A549 (cell line): ENCODE data around the gene GRIK4.

ENCODE experiments used
- BHLHE40 ChIP-seq: IDR thresholded peaks from 2 replicates; pipeline ENCODE4 v1.6.1; 2012; ENCODE audit warnings: low read depth, low read length, inconsistent platforms
- EP300 ChIP-seq, 2 experiments: fragments of >200 bp; sonication (Bioruptor Twin); formaldehyde crosslinking; IDR thresholded peaks; 2 replicates in 1 of 2; 3 replicates in 1 of 2; pipeline ENCODE4 v1.6.1; 2016 to 2017
- HOXA7 ChIP-seq: fragments of 250-450 bp; sonication (Bioruptor Pico); IDR thresholded peaks from 2 replicates; pipeline ENCODE4 v1.5.0; 2020; ENCODE audit warnings: mild to moderate bottlenecking, moderate library complexity
- JUNB ChIP-seq: fragments of >200 bp; sonication (Bioruptor Twin); formaldehyde crosslinking; IDR thresholded peaks from 2 replicates; pipeline ENCODE4 v1.6.1; 2016
- MAFK ChIP-seq: fragments of 450-650 bp; IDR thresholded peaks from 2 replicates; pipeline ENCODE4 v1.6.1; 2014; ENCODE audit not compliant: partially characterized antibody
- POLR2A ChIP-seq: IDR thresholded peaks from 2 replicates; pipeline ENCODE4 v1.6.1; 2012; ENCODE audit warnings: mild to moderate bottlenecking, low read length
- RFX5 ChIP-seq: fragments of 450-650 bp; IDR thresholded peaks from 2 replicates; pipeline ENCODE4 v1.7.1; 2014; ENCODE audit warnings: antibody characterized with exemption, mild to moderate bottlenecking, moderate library complexity
- TF ChIP-seq, protein P1 (sequence below): fragments of 200-600 bp; sonication (generic); IDR thresholded peaks from 2 replicates; pipeline ENCODE4 v1.6.1; 2016; ENCODE audit warnings: antibody characterized with exemption, mild to moderate bottlenecking, moderate library complexity
- TF ChIP-seq, protein P2 (sequence below): fragments of >200 bp; sonication (Bioruptor Twin); formaldehyde crosslinking; IDR thresholded peaks from 3 replicates; pipeline ENCODE4 v1.5.1; 2016
- TF ChIP-seq, protein P3 (sequence below): IDR thresholded peaks from 2 replicates; pipeline ENCODE4 v1.6.1; 2012

DNA sequence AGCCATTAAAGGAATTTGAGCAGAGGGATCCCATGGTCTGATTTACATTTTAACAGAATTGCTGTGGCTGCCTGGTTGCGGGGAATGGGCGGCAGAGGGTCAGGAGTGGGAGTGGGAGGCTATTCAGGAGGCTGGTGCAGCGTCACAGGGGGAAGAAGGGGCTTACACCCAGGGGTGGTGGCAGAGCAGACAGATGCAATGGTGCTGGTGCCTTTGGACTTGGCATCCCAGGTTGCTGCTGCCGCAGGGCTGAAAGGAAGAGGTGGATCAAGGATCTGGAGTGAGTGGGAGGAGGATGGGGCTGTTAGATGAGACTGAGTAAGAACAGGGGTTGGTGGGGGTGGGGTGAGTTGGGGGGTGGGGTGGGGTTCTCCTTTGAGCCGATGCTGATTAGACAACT lies 38.5 kb downstream of the GRIK4 start:
- TF ChIP-seq, protein P1, sequence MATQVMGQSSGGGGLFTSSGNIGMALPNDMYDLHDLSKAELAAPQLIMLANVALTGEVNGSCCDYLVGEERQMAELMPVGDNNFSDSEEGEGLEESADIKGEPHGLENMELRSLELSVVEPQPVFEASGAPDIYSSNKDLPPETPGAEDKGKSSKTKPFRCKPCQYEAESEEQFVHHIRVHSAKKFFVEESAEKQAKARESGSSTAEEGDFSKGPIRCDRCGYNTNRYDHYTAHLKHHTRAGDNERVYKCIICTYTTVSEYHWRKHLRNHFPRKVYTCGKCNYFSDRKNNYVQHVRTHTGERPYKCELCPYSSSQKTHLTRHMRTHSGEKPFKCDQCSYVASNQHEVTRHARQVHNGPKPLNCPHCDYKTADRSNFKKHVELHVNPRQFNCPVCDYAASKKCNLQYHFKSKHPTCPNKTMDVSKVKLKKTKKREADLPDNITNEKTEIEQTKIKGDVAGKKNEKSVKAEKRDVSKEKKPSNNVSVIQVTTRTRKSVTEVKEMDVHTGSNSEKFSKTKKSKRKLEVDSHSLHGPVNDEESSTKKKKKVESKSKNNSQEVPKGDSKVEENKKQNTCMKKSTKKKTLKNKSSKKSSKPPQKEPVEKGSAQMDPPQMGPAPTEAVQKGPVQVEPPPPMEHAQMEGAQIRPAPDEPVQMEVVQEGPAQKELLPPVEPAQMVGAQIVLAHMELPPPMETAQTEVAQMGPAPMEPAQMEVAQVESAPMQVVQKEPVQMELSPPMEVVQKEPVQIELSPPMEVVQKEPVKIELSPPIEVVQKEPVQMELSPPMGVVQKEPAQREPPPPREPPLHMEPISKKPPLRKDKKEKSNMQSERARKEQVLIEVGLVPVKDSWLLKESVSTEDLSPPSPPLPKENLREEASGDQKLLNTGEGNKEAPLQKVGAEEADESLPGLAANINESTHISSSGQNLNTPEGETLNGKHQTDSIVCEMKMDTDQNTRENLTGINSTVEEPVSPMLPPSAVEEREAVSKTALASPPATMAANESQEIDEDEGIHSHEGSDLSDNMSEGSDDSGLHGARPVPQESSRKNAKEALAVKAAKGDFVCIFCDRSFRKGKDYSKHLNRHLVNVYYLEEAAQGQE = no peak
- no peak for TF ChIP-seq BHLHE40
- no peak for TF ChIP-seq RFX5
- TF ChIP-seq, protein P2, sequence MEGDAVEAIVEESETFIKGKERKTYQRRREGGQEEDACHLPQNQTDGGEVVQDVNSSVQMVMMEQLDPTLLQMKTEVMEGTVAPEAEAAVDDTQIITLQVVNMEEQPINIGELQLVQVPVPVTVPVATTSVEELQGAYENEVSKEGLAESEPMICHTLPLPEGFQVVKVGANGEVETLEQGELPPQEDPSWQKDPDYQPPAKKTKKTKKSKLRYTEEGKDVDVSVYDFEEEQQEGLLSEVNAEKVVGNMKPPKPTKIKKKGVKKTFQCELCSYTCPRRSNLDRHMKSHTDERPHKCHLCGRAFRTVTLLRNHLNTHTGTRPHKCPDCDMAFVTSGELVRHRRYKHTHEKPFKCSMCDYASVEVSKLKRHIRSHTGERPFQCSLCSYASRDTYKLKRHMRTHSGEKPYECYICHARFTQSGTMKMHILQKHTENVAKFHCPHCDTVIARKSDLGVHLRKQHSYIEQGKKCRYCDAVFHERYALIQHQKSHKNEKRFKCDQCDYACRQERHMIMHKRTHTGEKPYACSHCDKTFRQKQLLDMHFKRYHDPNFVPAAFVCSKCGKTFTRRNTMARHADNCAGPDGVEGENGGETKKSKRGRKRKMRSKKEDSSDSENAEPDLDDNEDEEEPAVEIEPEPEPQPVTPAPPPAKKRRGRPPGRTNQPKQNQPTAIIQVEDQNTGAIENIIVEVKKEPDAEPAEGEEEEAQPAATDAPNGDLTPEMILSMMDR = no peak
- no peak for TF ChIP-seq JUNB
- no peak for TF ChIP-seq HOXA7
- TF ChIP-seq, protein P3, sequence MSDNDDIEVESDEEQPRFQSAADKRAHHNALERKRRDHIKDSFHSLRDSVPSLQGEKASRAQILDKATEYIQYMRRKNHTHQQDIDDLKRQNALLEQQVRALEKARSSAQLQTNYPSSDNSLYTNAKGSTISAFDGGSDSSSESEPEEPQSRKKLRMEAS = no peak
- TF ChIP-seq MAFK = no peak
- TF ChIP-seq POLR2A = no peak
- TF ChIP-seq EP300 (IDR thresholded peaks at IDR 0.05) = no peak
